ACHN (cell line): Measurements from ENCODE around the gene CTPS2.
A peak's percentile ranks its signal among the peaks of the same experiment; 100 is the strongest.
"Not testable (repeated sequence)": the region's sequence is repeated elsewhere in the genome, so short reads cannot be mapped to it uniquely, and the experiment has no call there.

Experiments
- DNase-seq: peaks from one replicate; pipeline ENCODE4 v3.0.0-alpha.2; 2015
- in situ Hi-C: cut with HindIII; loops from 2 replicates; pipeline ENCODE4 v1.10.0; 2017; ENCODE audit warnings: low sequenced_read_pairs, low pct_ligation_motif_present, low pct_unique_long_range_greater_than_20kb

Gene CTPS2

GRCh38 chrX:16619024-16619423 lies 93.4 kb downstream of the CTPS2 start:
- in situ Hi-C loops, result no loop called here
- DNase-seq, result no peak

- DNase-seq, result no peak
- in situ Hi-C loops, result no loop called here
Measured at GRCh38 chrX:16618422-16618821, 94.0 kb downstream of the CTPS2 start.

GRCh38 chrX:16617382-16617781 lies 95.1 kb downstream of the CTPS2 start:
- DNase-seq, result no peak
- in situ Hi-C loops, result no loop called here

GRCh38 chrX:16612257-16612897 lies 100.1 kb downstream of the CTPS2 start:
- in situ Hi-C loops, result no loop called here
- no peak for DNase-seq

- in situ Hi-C loops, DNase-seq: not testable (repeated sequence)
Measured at GRCh38 chrX:16610654-16611053, 101.8 kb downstream of the CTPS2 start.

GRCh38 chrX:16610121-16610621 lies 102.3 kb downstream of the CTPS2 start:
- in situ Hi-C loops, result no loop called here
- peak; percentile 2 for DNase-seq

GRCh38 chrX:16606142-16606720 lies 106.2 kb downstream of the CTPS2 start:
- DNase-seq, result no peak
- in situ Hi-C loops, result no loop called here

GRCh38 chrX:16604337-16604736 lies 108.1 kb downstream of the CTPS2 start:
- DNase-seq, result no peak
- in situ Hi-C loops, result no loop called here

GRCh38 chrX:16603822-16604221 lies 108.6 kb downstream of the CTPS2 start:
- in situ Hi-C loops, result no loop called here
- DNase-seq, result no peak

GRCh38 chrX:16603235-16603634 lies 109.2 kb downstream of the CTPS2 start:
- DNase-seq, in situ Hi-C loops: not testable (repeated sequence)

GRCh38 chrX:16601885-16602284 lies 110.6 kb downstream of the CTPS2 start:
- in situ Hi-C loops, result no loop called here
- no peak for DNase-seq

GRCh38 chrX:16594490-16594889 lies 118.0 kb downstream of the CTPS2 start:
- in situ Hi-C loops, result no loop called here
- DNase-seq, result no peak

- in situ Hi-C loops, result no loop called here
- DNase-seq, result no peak
Measured at GRCh38 chrX:16593801-16594200, 118.7 kb downstream of the CTPS2 start.

GRCh38 chrX:16592194-16592770 lies 120.2 kb downstream of the CTPS2 start:
- DNase-seq, result no peak
- in situ Hi-C loops, result no loop called here

- in situ Hi-C loops, result no loop called here
- DNase-seq, result no peak
Measured at GRCh38 chrX:16589826-16590225, 122.6 kb downstream of the CTPS2 start.

- DNase-seq, result no peak
- in situ Hi-C loops, result no loop called here
Measured at GRCh38 chrX:16589211-16589610, 123.3 kb downstream of the CTPS2 start.

GRCh38 chrX:16588266-16588665 lies 124.2 kb downstream of the CTPS2 start:
- DNase-seq, result no peak
- in situ Hi-C loops, result no loop called here

- in situ Hi-C loops, result no loop called here
- no peak for DNase-seq
Measured at GRCh38 chrX:16587836-16588235, 124.6 kb downstream of the CTPS2 start.

- in situ Hi-C loops, result no loop called here
- DNase-seq, result no peak
Measured at GRCh38 chrX:16586377-16587112, 125.9 kb downstream of the CTPS2 start.
